Fibroblast of the aortic adventitia (primary cell): Measurements from ENCODE around the gene AHI1. TPM values are rescaled to one million over a fixed set of nuclear protein-coding genes. Genes with fewer than 3 reads are reported as not detected.
A peak's percentile ranks its signal among the peaks of the same experiment; 100 is the strongest.

Experiments
- DNase-seq: peaks from one replicate; pipeline ENCODE4 v3.0.0-alpha.2; 2010; ENCODE audit warnings: low read depth
- H3K4me3 ChIP-seq: 2 replicates; pipeline ENCODE4 v1.5.1; 2011; ENCODE audit warnings: low read depth, mild to moderate bottlenecking, control low read depth, low read length, moderate library complexity
- CTCF ChIP-seq: IDR thresholded peaks from 2 replicates; pipeline ENCODE4 v1.5.1; 2011; ENCODE audit warnings: mild to moderate bottlenecking, low read length, control low read depth, inconsistent platforms; ENCODE audit not compliant: insufficient read depth
- total RNA-seq: library from RNA; depleted of rRNA; stranded (reverse); fragments of >200 nt; gene quantifications from 2 replicates; pipeline ENCODE4 v1.2.3, GENCODE V29; 2012; ENCODE audit warnings: low replicate concordance

Gene AHI1
- 11.4 and 33.4 TPM in 2 replicates for total RNA-seq

GRCh38 chr6:135497412-135498184 lies at the start of gene AHI1:
Gene AHI1 (minus strand): TSS chr6:135497740. CDS start chr6:135492237, 5,503 bp downstream.
- no peak for TF ChIP-seq CTCF
- peak; percentile 89 for DNase-seq
- H3K4me3 ChIP-seq = peak within 1 kb of the TSS; percentile 85

GRCh38 chr6:135546680-135547418 lies 49.3 kb upstream of the AHI1 start:
- no peak for TF ChIP-seq CTCF
- DNase-seq = peak; percentile 66
- H3K4me3 ChIP-seq = no peak overlapping the region

GRCh38 chr6:135546206-135546605 lies 48.7 kb upstream of the AHI1 start:
- DNase-seq = no peak
- no peak overlapping the region for H3K4me3 ChIP-seq
- no peak for TF ChIP-seq CTCF

- peak; percentile 68 for TF ChIP-seq CTCF
- DNase-seq = peak; percentile 80
- no peak overlapping the region for H3K4me3 ChIP-seq
Measured at GRCh38 chr6:135540207-135540840, 42.8 kb upstream of the AHI1 start.

- no peak overlapping the region for H3K4me3 ChIP-seq
- peak; percentile 82 for DNase-seq
- TF ChIP-seq CTCF = no peak
Measured at GRCh38 chr6:135537741-135538301, 40.3 kb upstream of the AHI1 start.

- DNase-seq = peak; percentile 98
- no peak overlapping the region for H3K4me3 ChIP-seq
- TF ChIP-seq CTCF = peak; percentile 61
Measured at GRCh38 chr6:135535989-135536414, 38.5 kb upstream of the AHI1 start.
